Ascending aorta (tissue), 2 donors: Measurements from ENCODE around the gene TEAD1. TPM values are rescaled to one million over a fixed set of nuclear protein-coding genes. Genes with fewer than 3 reads are reported as not detected.

Source experiments
- DNase-seq, 2 donors: peaks; one replicate each; pipeline ENCODE4 v3.0.0-alpha.2; 2019; ENCODE audit warnings: low spot score in 2 of 2
- H3K27ac ChIP-seq, 2 donors: fragments of 200-600 bp; sonication (generic); one replicate each; pipeline ENCODE4 v1.5.1; 2016 to 2017; ENCODE audit warnings: mild to moderate bottlenecking in 1 of 2
- H3K27me3 ChIP-seq: fragments of 200-600 bp; sonication (generic); one replicate; pipeline ENCODE4 v1.5.1; 2017
- H3K36me3 ChIP-seq, 2 donors: fragments of 200-600 bp; sonication (generic); one replicate each; pipeline ENCODE4 v1.5.1; 2016
- H3K4me1 ChIP-seq, 2 donors: fragments of 200-600 bp; sonication (generic); one replicate each; pipeline ENCODE4 v1.5.1; 2016 to 2017; ENCODE audit warnings: mild to moderate bottlenecking in 1 of 2
- H3K4me3 ChIP-seq, 2 donors: fragments of 200-600 bp; sonication (generic); one replicate each; pipeline ENCODE4 v1.5.1; 2016 to 2017; ENCODE audit warnings: mild to moderate bottlenecking in 1 of 2
- H3K9me3 ChIP-seq, 2 donors: fragments of 200-600 bp; sonication (generic); one replicate each; pipeline ENCODE4 v1.5.1; 2016
- intact Hi-C: fragments of 100-400 bp; cut with DNase I; formaldehyde crosslinking; loops from one replicate; pipeline ENCODE4 v1.15.1; 2023
- total RNA-seq: library from RNA; depleted of rRNA; stranded (reverse); fragments of >200 nt; gene quantifications from one replicate; pipeline ENCODE4 v1.1.0, GENCODE V29; 2016
- TF ChIP-seq, protein P1 (sequence below), 3 experiments: fragments of 200-600 bp in 2 of 3; fragments of 450-650 bp in 1 of 3; sonication (generic) in 2 of 3; IDR thresholded peaks; one replicate each; pipeline ENCODE4 v1.5.1; 2016 to 2019; ENCODE audit warnings: antibody characterized with exemption in 3 of 3, mild to moderate bottlenecking in 1 of 3, moderate library complexity in 1 of 3

Gene TEAD1
- total RNA-seq, 1 donor from 2014 or later, result 112 TPM

DNA sequence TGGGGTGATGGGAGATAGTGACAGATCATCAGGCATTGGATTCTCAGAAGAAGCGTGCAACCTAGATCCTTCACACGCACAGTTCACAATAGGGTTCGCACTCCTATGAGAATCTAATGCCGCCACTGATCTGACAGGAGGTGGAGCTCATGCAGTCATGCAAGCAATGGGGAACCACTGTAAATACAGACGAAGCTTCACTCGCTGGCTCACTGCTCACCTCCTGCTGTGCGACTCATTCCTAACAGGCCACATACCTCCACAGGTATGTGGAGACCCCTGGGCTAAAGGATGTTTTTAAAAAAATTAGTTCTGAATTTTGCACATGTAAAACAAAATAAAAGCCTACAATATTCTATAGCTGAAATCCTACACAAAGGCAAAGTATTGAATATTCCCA, 20.5 kb upstream of the TEAD1 start:
- no peaks in the 10 kb centered on the region for H3K36me3 ChIP-seq

DNA sequence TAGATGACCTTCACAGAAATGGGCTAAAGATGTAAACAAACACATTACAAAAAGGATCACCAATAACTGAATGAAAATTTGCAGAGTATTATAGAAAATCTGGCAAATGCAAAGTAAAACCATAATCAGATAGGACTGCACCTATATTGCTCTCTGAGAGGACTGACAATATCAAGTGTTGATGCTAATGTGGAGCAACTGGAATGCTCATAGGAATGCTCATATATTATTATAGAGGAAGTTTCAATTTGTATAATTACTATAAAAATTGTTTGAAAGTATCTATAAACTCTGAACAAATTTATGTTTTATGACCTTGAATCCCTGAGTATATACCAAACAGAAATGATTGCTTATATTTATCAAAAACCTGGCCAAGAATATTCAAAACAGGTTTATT, 18.4 kb upstream of the TEAD1 start:
- Histone ChIP-seq H3K4me1 (no peaks in the 10 kb centered on the region), H3K27ac (no peak overlapping the region), H3K36me3 (no peaks in the 10 kb centered on the region), H3K4me3 (no peak overlapping the region), H3K9me3 (peaks cover 4 to 21% of the 10 kb centered on the region in 2 donors), H3K27me3 (no peaks in the 10 kb centered on the region)
- TF ChIP-seq, protein P1, sequence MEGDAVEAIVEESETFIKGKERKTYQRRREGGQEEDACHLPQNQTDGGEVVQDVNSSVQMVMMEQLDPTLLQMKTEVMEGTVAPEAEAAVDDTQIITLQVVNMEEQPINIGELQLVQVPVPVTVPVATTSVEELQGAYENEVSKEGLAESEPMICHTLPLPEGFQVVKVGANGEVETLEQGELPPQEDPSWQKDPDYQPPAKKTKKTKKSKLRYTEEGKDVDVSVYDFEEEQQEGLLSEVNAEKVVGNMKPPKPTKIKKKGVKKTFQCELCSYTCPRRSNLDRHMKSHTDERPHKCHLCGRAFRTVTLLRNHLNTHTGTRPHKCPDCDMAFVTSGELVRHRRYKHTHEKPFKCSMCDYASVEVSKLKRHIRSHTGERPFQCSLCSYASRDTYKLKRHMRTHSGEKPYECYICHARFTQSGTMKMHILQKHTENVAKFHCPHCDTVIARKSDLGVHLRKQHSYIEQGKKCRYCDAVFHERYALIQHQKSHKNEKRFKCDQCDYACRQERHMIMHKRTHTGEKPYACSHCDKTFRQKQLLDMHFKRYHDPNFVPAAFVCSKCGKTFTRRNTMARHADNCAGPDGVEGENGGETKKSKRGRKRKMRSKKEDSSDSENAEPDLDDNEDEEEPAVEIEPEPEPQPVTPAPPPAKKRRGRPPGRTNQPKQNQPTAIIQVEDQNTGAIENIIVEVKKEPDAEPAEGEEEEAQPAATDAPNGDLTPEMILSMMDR (IDR thresholded peaks at IDR 0.05), result no peak
- intact Hi-C loops, result no loop called here
- no peak for DNase-seq

More for the DNA sequence above, 20.5 kb upstream of the TEAD1 start:
- H3K27ac ChIP-seq, result no peak overlapping the region
- H3K9me3 ChIP-seq, result peaks cover 4 to 21% of the 10 kb centered on the region in 2 donors
- TF ChIP-seq, protein P1 (IDR thresholded peaks at IDR 0.05), result no peak
- intact Hi-C loops, result no loop called here
- DNase-seq, result no peak
- no peaks in the 10 kb centered on the region for H3K4me1 ChIP-seq
- H3K4me3 ChIP-seq, result no peak overlapping the region
- H3K27me3 ChIP-seq, result no peaks in the 10 kb centered on the region

DNA sequence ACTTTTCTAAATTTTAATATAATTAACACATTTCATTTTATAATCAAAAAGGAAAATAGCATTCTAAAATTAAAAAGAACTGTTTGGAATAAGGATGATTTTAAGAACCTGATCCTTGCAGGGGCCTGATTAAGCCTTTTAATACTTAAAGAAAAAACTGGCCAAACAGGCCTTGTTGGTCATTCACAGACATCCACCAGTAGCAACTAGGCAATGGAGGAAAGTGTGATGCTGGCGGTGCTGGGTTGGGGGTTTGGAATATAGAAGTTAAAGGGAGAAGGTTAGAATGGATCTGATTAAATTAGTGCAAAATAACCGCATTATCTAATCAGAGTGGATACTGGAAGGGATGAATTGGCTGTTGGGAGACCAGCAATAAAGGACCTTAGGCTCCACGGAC, 16.9 kb upstream of the TEAD1 start:
- no peak overlapping the region for H3K4me3 ChIP-seq
- DNase-seq, result no peak
- H3K27me3 ChIP-seq, result peaks cover 3% of the 10 kb centered on the region
- TF ChIP-seq, protein P1 (IDR thresholded peaks at IDR 0.05), result no peak
- peaks cover 4 to 21% of the 10 kb centered on the region in 2 donors for H3K9me3 ChIP-seq
- no peak overlapping the region for H3K27ac ChIP-seq
- no peaks in the 10 kb centered on the region for H3K4me1 ChIP-seq
- H3K36me3 ChIP-seq, result no peaks in the 10 kb centered on the region
- intact Hi-C loops, result no loop called here

DNA sequence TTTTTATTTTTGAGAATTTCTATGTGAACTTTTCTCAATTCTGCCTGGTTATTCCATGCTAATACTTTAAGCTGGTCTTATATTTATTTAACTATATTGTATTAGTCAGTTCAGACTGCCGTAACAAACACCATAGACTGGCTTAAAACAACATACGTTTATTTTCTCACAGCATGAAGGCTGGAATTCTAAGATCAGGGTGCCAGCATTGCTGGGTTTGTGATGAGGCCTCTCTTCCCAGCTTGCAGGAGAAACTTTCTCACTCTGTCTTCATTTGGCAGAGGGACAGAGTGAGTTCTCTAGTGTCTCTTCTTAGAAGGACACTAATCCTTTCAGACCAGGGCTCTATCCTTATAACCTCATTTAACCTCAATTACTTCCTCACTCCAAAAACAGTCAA, 16.2 kb upstream of the TEAD1 start:
- intact Hi-C loops, result no loop called here
- DNase-seq, result no peak
- Histone ChIP-seq H3K36me3 (no peaks in the 10 kb centered on the region), H3K27me3 (peaks cover 5% of the 10 kb centered on the region), H3K4me1 (no peaks in the 10 kb centered on the region), H3K27ac (no peak overlapping the region), H3K9me3 (peaks cover 4 to 21% of the 10 kb centered on the region in 2 donors), H3K4me3 (no peak overlapping the region)
- TF ChIP-seq, protein P1 (IDR thresholded peaks at IDR 0.05), result no peak

DNA sequence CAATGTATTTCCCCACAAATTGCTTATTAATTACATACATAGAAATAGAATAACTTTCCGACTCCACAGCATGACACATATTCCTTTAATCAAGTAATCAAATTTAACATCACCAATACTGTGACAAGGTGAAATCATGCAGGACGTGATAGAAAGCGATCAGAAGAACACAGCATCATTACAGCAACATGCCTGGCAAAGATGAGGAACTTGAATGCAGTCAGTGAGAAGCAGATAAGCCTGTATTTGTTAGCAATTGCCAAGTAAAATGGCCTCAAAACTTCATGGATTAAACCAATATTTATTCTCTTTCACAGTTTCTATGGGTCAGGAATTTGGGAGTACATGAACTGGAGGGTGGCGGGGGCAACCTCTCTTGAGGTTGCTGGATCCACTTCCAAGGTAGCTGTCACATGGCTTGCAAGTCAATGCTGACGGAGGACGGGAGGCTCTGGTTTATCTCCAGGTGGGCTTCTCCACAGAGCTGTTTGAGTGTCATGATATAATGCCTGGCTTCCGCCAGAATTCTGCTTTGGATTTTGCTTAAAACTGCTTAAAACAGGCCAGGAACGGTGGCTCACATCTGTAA, 12.0 kb upstream of the TEAD1 start:
- Histone ChIP-seq H3K9me3 (no peaks in the 10 kb centered on the region), H3K36me3 (no peaks in the 10 kb centered on the region), H3K27ac (no peak overlapping the region), H3K4me3 (no peak overlapping the region), H3K4me1 (no peaks in the 10 kb centered on the region), H3K27me3 (peaks cover 5% of the 10 kb centered on the region)
- intact Hi-C loops, result no loop called here
- no peak for DNase-seq
- TF ChIP-seq, protein P1 (IDR thresholded peaks at IDR 0.05), result no peak

DNA sequence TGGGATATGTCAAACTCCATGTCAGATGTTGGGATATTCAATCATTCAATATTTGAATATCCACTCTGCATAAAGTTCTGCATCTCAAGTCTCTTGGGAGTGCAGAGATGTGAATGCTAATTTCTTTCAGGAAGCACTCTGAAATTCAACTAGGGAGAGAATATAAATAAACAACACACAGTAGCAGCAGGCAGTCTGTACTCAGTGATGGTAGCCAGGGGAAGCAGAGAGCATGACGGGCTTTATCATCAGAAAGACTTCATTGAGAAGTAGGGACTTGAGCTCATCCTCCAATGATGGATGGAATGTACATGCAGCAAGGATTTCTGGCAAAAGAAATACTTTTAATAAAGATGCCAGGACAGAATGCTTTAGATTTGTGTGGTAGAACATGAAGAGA, 9.8 kb upstream of the TEAD1 start:
- no peak overlapping the region for H3K27ac ChIP-seq
- H3K4me1 ChIP-seq, result no peaks in the 10 kb centered on the region
- intact Hi-C loops, result no loop called here
- DNase-seq, result no peak
- H3K27me3 ChIP-seq, result peaks cover 5% of the 10 kb centered on the region
- TF ChIP-seq, protein P1 (IDR thresholded peaks at IDR 0.05), result no peak
- H3K9me3 ChIP-seq, result no peaks in the 10 kb centered on the region
- H3K36me3 ChIP-seq, result no peaks in the 10 kb centered on the region
- no peak overlapping the region for H3K4me3 ChIP-seq
